ENCODE results near the gene TRIM59. TPM values are rescaled to one million over a fixed set of nuclear protein-coding genes. Genes with fewer than 3 reads are reported as not detected.

Gene TRIM59
- total and polyA plus RNA-seq, 10 of the 15 experiments (the other 5 are each of a cell fraction or from before 2014, with no cell fraction given), result 14.4 to 105 (median 33.3) TPM

DNA sequence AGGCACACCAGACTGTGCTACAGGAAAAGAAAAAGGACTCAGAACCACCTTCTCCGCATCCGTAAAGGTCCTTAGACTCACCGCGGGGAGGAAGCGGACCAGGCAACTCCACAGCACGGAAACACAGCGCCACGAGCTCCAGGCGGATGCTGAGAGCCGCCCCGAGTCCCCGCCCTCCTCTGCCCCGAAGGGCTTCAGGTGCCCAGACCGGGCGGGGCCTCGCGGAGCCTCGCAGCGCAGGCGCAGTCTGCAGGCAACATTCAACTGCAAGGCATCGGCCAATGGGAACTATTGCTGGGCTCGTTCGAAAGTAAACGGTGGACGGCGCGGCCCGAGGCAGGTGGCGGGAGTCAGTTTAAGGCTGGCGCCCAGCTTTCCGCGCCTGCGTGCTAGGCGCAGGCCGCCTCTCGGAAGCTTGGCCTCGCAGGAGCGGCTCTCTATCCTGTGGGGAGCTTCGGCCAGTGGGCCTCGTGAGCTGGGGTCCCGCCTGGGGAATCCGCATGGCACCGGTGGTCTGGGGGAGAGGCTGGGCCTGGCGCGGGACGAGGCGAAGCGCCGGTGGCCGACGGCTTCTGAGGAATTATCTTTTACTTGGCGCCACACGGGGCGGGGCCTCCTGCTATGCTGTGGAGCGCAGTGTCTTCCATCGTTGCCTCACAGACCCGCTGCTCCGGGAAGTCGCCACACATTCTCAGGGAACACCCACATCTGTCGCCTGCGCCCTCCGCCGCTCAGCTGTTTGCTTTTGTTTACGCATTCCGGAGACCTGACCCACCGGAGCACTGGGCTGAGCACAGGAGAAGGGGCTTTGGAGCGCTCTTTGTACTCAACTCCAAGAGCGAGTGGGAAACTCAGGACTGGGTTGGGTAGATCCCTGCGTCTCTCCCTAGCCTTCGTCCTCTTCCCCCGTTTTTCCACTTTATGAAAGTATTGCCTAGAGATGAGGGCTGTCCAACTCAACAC lies at the start of gene TRIM59 (continued):
- no peak for TF ChIP-seq SRF (IDR thresholded peaks at IDR 0.05; ENCODE audit: low read depth in 2 of 2, low read length in 2 of 2)
- TF ChIP-seq, protein P1, sequence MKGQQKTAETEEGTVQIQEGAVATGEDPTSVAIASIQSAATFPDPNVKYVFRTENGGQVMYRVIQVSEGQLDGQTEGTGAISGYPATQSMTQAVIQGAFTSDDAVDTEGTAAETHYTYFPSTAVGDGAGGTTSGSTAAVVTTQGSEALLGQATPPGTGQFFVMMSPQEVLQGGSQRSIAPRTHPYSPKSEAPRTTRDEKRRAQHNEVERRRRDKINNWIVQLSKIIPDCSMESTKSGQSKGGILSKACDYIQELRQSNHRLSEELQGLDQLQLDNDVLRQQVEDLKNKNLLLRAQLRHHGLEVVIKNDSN (IDR thresholded peaks at IDR 0.05; ENCODE audit: borderline replicate concordance, extremely low read length, insufficient read depth, low read depth, low read length), result no peak
- TF ChIP-seq, protein P2, sequence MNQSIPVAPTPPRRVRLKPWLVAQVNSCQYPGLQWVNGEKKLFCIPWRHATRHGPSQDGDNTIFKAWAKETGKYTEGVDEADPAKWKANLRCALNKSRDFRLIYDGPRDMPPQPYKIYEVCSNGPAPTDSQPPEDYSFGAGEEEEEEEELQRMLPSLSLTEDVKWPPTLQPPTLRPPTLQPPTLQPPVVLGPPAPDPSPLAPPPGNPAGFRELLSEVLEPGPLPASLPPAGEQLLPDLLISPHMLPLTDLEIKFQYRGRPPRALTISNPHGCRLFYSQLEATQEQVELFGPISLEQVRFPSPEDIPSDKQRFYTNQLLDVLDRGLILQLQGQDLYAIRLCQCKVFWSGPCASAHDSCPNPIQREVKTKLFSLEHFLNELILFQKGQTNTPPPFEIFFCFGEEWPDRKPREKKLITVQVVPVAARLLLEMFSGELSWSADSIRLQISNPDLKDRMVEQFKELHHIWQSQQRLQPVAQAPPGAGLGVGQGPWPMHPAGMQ (IDR thresholded peaks at IDR 0.05; ENCODE audit: borderline replicate concordance), result no peak
- peak; percentile 95 for TF ChIP-seq POLR2AphosphoS5 (IDR thresholded peaks at IDR 0.05; ENCODE audit: low read length)
- no peak for TF ChIP-seq KDM1A (IDR thresholded peaks at IDR 0.05; ENCODE audit: borderline replicate concordance)
- TF ChIP-seq POLR2A (IDR thresholded peaks at IDR 0.05; ENCODE audit: low read depth, low read length), result peak; percentile 99
- TF ChIP-seq ZBED1 (IDR thresholded peaks at IDR 0.05; ENCODE audit: borderline replicate concordance), result no peak
- TF ChIP-seq JUND (IDR thresholded peaks at IDR 0.05; ENCODE audit: low read depth, low read length), result no peak
- TF ChIP-seq ATF7 (IDR thresholded peaks at IDR 0.05; ENCODE audit: low read depth), result no peak
- no peak for TF ChIP-seq ZNF384 (IDR thresholded peaks at IDR 0.05; ENCODE audit: borderline replicate concordance, low read depth, low read length)
- TF ChIP-seq, protein P3, sequence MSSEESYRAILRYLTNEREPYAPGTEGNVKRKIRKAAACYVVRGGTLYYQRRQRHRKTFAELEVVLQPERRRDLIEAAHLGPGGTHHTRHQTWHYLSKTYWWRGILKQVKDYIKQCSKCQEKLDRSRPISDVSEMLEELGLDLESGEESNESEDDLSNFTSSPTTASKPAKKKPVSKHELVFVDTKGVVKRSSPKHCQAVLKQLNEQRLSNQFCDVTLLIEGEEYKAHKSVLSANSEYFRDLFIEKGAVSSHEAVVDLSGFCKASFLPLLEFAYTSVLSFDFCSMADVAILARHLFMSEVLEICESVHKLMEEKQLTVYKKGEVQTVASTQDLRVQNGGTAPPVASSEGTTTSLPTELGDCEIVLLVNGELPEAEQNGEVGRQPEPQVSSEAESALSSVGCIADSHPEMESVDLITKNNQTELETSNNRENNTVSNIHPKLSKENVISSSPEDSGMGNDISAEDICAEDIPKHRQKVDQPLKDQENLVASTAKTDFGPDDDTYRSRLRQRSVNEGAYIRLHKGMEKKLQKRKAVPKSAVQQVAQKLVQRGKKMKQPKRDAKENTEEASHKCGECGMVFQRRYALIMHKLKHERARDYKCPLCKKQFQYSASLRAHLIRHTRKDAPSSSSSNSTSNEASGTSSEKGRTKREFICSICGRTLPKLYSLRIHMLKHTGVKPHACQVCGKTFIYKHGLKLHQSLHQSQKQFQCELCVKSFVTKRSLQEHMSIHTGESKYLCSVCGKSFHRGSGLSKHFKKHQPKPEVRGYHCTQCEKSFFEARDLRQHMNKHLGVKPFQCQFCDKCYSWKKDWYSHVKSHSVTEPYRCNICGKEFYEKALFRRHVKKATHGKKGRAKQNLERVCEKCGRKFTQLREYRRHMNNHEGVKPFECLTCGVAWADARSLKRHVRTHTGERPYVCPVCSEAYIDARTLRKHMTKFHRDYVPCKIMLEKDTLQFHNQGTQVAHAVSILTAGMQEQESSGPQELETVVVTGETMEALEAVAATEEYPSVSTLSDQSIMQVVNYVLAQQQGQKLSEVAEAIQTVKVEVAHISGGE (CRISPR knock-in tag; IDR thresholded peaks at IDR 0.05), result no peak
- 0 out of 2 replicates have a peak, but pooled peaks have one; percentile 37 for TF ChIP-seq STAT1 (conservative IDR thresholded peaks at IDR 0.05)
- TF ChIP-seq, protein P4, sequence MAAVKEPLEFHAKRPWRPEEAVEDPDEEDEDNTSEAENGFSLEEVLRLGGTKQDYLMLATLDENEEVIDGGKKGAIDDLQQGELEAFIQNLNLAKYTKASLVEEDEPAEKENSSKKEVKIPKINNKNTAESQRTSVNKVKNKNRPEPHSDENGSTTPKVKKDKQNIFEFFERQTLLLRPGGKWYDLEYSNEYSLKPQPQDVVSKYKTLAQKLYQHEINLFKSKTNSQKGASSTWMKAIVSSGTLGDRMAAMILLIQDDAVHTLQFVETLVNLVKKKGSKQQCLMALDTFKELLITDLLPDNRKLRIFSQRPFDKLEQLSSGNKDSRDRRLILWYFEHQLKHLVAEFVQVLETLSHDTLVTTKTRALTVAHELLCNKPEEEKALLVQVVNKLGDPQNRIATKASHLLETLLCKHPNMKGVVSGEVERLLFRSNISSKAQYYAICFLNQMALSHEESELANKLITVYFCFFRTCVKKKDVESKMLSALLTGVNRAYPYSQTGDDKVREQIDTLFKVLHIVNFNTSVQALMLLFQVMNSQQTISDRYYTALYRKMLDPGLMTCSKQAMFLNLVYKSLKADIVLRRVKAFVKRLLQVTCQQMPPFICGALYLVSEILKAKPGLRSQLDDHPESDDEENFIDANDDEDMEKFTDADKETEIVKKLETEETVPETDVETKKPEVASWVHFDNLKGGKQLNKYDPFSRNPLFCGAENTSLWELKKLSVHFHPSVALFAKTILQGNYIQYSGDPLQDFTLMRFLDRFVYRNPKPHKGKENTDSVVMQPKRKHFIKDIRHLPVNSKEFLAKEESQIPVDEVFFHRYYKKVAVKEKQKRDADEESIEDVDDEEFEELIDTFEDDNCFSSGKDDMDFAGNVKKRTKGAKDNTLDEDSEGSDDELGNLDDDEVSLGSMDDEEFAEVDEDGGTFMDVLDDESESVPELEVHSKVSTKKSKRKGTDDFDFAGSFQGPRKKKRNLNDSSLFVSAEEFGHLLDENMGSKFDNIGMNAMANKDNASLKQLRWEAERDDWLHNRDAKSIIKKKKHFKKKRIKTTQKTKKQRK (IDR thresholded peaks at IDR 0.05; ENCODE audit: low read depth, low read length), result no peak
- TF ChIP-seq MEF2A (IDR thresholded peaks at IDR 0.05; ENCODE audit: insufficient read depth, low read depth, low read length), result no peak
- TF ChIP-seq IKZF1 (conservative IDR thresholded peaks at IDR 0.05), result peak; percentile 74
- TF ChIP-seq, protein P5, sequence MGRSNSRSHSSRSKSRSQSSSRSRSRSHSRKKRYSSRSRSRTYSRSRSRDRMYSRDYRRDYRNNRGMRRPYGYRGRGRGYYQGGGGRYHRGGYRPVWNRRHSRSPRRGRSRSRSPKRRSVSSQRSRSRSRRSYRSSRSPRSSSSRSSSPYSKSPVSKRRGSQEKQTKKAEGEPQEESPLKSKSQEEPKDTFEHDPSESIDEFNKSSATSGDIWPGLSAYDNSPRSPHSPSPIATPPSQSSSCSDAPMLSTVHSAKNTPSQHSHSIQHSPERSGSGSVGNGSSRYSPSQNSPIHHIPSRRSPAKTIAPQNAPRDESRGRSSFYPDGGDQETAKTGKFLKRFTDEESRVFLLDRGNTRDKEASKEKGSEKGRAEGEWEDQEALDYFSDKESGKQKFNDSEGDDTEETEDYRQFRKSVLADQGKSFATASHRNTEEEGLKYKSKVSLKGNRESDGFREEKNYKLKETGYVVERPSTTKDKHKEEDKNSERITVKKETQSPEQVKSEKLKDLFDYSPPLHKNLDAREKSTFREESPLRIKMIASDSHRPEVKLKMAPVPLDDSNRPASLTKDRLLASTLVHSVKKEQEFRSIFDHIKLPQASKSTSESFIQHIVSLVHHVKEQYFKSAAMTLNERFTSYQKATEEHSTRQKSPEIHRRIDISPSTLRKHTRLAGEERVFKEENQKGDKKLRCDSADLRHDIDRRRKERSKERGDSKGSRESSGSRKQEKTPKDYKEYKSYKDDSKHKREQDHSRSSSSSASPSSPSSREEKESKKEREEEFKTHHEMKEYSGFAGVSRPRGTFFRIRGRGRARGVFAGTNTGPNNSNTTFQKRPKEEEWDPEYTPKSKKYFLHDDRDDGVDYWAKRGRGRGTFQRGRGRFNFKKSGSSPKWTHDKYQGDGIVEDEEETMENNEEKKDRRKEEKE (IDR thresholded peaks at IDR 0.05), result no peak
- no peak for TF ChIP-seq NFYA (IDR thresholded peaks at IDR 0.05; ENCODE audit: borderline replicate concordance, low read depth, low read length)
